HG03108 (cell line): Measurements from ENCODE around the gene TNNI3.

Experiments
- ATAC-seq: cut with Tn5 transposase; IDR thresholded peaks from one replicate; pipeline ENCODE4 v1.9.1; 2021; ENCODE audit warnings: moderate library complexity; ENCODE audit not compliant: unreplicated experiment

TNNI3 gene

DNA sequence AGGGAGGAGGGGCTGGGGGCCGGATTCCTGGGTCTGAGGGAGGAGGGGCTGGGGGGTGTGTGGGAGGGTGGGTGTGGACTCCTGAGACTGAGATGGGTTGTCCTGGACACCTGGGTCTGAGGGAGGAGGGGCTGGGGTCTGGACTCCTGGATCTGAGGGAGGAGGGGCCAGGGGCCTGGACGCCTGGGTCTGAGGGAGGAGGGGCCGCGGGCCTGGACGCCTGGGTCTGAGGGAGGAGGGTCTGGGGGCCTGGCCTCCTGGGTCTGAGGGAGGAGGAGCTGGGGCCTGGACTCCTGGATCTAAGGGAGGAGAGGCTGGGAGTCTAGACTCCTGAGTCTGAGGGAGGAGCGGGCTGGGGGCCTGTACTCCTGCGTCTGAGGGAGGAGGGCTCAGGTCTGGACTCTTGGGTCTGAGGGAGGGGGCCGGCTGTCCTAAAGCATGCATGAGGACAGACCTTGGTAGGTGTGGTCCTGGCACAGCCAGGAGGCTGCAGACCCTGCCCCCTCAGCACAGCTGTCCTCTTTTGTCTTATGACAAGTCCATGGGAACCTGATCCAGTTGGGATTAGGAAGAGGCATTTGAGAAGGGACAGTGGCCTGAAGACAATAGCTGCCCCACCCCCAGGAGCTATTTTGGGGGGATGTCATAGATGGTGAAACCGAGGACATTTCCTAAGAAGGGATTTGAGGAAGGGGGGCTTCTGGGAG, 9.8 kb downstream of the TNNI3 start:
- no peak for ATAC-seq

DNA sequence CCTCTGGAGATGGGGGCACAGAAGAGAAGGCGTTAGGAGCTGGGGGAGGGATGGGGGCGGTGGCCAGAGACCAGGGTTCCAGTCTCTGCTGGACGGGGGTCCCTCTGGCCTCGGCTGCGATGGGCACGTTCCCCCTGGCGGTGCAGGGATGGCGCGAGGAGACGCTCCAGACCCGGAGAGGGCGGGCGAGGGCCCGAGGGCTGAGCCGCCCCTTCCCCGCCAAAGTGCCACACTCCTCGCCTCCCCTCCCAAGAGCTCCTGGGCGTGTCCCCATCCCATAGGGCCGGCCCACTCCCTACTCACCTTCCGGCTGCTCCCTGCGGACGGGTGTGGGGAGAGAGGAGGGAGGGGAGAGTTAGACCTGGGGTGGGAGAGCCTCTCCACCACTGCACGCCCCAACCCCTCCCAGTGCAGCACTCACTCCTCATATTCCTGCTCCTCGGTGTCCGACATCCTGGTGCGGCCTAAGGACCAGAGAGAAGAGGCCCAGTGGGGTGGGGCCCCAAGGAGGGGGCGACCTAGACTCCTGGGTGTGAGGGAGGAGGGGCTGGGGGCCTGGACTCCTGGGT, 10.7 kb downstream of the TNNI3 start:
- no peak for ATAC-seq

DNA sequence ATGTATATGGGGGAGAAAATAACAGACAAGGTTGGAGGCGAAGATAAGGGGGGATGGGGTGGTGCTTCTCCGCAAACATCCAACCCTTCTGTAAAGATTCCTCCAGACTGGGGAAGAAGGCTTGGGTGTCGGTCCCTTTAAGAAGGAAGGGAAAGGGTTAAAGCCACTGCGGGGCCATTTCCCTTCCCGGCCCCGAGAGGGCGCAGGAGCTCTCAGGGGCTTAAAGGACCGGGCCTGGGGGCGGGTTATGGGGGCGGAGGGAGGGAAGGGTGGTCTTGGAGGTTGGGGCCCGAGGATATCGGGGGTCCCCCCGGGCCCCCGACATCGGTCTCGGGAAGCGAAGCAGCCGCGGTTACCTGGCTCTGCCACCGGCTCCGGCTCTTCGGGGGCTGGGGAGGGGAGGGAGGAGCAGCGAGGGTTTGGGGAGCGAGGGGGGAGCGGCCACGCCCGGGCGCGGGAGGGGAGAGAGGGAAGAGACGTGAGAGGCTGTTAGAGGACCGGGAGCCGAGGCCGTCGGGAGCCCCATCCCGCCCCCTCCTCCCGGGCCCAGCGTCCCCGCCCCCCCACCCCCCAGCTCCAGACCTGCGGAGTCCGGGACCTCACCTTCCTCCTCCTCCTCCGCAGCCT, 11.3 kb downstream of the TNNI3 start:
- ATAC-seq = no peak

DNA sequence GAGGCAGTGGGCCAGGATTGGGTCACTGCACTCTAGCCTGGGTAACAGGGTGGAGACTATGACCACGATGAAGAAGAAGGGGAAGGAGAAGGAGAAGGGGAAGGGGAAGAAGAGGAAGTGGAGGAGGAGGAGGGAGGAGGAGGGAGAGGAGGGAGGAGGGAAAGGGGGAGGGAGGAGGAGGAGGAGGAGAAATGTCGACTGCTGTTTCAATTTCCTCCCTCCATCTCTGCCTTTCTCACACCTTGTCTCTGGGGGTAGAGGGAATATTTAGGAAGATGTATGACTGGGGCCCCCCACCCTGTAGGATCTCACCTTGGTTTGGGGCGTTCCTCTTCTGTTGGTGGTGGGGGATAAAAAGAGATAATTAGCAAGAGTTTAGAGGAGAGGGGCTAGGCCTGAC, 12.3 kb downstream of the TNNI3 start:
- no peak for ATAC-seq

DNA sequence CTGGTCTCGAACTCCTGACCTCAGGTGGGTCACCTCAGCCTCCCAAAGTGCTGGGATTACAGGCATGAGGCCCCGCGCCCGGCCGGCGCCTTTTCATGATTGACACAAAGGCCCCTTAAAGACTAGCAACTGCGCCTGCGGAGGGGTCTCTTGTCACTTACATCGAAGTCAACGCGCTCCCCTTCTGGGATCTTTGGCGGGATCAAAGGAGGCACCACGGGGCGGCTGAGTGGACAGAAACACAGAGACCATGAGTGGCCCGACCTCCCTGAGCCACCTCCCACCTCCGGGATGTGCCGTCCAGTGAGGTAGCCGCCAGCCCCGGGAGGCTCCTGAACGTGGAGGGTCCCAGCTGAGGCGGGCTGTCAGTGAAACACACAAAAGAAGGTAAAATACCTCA, 15.8 kb downstream of the TNNI3 start:
- ATAC-seq = no peak

DNA sequence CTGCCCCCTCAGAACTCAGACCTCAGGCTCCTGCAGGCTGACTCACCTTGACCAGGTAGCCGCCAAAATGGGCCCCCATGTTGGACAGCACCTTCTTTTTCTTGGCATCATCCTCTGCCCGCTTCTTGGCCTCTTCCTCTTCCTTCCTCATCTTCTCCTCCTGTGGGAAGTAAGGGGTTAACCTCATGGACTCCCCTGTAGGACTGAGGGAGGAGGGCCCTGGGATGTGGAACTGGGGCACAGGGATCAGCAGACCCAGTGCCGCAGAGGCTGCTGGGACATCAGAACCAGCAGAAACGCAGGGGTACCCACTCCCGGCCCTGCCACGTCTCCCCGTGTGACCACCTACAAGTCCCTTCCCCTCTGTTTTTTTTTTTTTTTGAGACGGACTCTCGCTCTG, 19.6 kb downstream of the TNNI3 start:
- no peak for ATAC-seq

DNA sequence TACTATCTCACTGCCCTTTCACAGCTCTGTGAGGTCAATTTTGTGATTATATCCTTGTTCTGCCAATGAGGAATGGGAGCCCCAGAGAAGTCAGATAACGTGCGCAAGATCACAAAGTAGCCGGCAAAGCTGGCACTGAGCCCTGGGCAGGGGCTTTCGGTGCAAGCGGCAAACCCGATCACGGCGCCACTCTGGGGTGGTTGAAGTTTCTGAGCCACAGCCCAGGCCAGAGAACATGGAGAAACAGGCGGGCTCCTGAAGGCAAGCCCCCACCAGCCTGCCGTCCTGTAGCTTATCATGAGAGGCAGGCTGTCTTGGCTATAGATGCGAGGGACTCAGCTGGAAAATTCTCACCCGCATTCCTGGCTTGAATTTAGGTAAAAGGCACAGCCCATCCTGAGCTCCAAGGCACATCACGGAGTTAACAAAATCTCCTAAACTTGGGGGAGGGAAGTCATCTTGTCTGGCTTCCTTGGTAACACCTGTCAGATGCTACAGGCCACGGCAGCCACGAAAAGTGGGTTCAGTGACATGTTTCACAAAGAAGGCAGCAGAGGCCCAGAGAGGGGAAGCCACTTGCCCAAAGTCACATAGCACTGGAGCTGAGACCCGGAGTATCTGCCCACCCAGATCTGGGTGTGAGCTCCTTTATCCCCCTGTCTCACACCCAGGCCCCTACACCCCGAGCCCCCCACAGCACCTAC, 21.0 kb downstream of the TNNI3 start:
- no peak for ATAC-seq

DNA sequence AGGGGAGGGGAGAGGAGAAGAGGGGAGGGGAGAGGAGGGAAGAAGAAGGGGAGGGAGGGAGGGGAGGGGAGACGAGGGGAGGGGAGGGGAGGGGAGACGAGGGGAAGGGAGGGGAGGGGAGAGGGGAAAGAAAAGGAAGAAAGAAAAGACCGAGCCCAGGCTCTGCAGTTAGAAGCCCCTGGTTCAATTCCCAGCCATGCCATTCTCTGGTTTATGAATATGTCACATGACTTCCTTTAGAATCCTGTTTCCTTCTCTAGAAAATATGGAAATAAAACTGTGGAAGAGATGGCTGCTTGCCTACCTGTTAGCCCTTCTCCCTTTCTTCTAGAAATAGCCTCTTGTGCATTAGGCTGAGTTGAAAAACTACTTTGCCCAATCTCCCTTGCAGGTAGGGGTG, 22.8 kb downstream of the TNNI3 start:
- no peak for ATAC-seq

DNA sequence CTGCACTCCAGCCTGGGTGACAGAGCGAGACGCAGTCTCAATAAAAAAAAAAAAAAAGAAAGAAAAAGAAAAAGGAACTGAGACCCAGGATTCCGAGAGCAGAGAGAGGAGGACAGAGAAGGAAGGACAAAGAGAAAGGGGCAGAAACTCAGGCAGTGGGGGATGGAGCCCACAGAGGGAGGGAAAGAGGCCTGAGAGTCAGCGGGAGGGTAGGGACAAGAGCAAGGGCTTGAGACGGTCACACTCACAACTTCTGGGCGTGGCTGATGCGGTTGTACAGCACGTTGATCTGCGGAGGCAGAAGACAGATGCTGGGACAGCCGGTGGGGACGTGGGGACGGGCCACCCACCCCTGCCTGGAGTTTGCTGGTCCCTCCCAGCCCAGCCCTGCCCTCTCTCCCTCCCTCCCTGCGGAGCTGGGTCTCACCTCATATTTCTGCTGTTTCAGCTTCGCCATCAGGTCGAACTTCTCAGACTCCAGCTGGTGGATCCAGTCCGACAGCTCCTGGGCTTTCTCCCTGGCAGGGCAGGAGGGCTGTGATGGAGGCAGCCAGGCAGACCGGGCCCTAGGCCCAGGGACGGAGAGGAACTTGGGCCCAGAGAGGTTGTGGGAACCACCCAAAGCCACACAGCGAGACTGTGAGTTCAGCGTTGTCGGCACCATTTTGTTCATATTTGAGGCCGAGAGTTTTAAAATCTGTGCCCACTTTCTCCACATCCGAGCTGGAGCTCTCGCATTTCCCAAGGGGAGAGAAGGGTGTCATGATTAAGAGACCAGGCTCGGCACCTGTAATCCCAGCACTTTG, 23.7 kb downstream of the TNNI3 start:
- no peak for ATAC-seq

DNA sequence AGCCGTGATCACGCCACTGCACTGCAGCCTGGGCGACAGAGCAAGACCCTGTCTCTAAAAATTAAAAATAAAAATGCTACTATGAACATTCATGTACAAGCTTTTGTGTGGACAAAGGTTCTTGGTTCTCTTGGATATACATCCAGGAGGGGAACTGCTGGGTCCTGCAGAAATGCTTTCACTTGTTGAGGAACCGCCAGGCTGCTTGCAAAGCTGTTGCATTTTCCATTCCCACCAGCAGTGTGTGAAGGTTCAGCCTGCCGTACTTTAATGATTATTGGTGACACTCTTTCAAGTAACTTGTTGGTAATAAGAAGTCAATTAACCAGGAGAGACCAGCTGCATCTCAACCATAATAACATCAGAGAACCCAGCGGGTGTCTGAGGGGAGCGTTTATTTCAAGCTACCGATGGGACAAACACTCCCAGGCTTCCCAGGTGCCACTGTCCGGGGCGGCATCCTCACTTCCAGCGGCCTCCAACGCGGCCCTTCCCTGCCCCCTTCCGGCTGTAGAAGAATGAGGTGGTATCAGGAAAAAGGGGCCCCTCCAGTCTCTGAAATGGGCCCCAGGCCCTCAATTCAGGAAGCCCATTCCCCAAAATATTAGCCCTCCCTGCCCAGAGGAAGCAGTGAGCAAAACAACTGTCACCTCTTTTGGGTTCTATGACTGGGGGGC, 24.9 kb downstream of the TNNI3 start:
- ATAC-seq = no peak

DNA sequence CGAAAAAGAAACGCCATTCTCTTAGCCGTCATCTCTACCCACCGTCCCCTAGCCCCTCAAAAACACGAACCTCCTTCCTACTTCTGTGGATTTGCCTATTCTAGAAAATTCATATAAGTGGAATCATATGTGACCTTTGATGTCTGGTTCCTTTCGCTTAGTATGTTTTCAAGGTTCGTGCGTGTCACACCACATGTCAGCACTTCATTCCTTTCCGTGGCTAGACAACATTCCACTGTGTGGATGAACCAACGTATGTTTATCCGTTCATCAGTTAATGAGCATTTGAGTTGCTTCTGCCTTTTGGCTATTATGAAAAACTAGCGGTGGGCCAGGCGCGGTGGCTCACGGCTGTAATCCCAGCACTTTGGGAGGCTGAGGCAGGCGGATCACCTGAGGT, 26.1 kb downstream of the TNNI3 start:
- ATAC-seq = no peak

DNA sequence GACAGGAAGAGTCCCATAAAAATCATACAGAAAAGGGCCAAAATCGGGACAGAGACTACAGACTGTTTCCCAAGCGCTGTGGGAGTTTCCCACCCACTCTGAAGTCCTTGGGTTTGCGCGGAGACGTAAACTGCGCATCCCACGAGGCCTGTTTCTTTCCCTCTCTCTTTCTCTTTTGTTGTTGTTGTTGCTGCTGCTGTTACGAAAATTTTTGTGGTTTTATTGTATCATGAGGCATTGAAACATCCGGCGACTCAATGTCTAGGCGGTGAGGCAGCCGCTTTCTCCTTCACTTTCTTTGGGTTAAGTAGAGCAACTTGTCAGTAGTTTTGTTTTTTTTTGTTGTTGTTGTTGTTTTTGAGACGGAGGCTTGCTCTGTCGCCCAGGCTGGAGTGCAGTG, 38.5 kb downstream of the TNNI3 start:
- no peak for ATAC-seq

DNA sequence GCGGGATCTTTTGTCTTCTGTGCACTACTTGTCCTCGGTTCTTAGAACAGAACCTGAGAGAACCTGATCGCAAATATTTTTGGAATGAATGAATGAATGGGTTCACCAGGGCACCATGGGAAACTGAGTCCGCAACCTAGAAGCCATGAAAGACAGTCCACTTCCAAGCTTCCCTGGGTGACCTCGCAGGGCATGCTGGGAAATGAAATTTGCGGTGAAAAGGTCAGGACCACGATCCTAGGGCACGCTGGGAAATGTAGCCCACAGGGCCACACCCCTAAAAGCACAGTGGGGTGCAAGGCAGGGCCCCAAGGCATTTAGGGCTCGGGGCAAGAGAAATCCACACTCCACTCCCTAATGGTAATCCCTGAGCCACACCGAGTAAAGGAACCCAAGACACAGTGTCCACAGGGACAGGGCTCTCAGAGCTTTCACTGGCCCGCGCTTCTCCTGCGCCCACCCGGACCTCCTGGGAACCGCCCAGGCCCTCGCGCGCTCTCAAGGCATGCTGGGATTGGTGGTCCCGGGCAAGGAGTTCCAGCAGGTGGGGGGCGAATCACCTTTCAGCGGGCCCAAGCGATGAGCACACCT, 39.0 kb downstream of the TNNI3 start:
- no peak for ATAC-seq

DNA sequence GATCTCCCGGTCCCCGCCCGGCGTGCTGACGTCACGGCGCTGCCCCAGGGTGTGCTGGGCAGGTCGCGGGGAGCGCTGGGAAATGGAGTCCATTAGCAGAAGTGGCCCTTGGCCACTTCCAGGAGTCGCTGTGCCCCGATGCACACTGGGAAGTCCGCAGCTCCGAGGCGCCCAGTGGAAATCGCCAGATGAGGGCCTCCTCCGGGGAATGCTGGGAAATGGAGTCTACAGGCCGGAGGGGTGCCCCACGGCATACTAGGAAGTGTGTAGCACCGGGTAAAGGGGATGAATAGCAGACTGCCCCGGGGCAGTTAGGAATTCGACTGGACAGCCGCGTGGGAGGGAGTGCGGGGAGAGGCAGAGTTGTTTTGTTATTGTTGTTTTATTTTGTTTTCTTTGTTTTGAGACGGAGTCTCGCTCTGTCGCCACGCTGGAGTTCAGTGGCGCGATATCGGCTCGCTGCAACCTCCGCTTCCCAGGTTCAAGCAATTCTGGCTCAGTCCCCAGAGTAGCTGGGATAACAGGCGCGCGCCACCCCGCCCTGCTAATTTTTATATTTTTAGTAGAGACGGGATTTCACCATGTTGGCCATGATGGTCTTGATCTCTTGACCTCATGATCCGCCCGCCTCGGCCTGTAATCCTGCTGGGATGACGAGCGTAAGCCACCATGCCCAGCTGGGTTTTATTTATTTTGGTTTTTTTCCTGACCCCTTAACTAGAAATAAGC, 39.7 kb downstream of the TNNI3 start:
- peak; percentile 83 for ATAC-seq

DNA sequence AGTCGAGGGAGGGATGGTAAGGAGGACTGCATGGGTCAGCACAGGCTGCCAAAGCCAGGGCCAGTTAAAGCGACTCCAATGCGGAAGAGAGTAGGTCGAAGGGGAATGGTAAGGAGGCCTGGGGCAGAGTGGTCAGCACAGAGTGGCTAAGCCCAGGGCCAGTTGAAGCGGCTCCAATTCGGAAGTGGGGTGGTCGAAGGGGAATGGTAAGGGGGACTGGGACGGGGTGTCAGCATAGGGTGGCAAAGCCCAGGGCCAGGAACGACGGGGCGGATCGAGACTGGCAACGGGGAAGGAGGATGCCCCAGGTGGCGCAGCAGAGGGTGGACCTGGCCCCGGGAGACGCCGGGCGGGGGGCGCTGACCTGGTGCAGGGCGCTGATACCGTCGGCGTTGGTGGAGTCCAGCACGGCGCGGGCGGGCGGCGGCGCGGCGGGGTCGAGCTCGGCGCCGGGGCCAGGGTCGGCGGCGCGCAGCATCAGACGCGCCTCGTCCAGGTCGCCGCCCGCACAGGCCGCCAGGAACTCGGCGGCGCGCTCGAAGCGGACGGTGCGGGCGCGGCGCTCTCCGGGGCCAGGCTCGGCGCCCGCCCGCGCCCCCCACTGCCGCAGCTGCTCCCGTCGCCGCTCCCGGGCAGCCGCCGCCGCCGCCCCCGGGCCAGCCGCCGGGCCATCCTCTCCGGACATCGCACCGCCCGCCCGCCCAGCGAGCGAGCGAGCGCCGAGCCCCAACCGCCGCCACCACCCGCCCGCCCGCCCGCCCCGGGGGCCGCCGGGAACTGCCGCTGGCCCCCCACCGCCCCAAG, 40.5 kb downstream of the TNNI3 start, which contains the start of gene PPP1R12C:
PPP1R12C (minus strand) TSS at position 779 of the 804 bp plus-strand sequence; CDS start at position 685, 94 bp downstream.
- ATAC-seq = no peak

DNA sequence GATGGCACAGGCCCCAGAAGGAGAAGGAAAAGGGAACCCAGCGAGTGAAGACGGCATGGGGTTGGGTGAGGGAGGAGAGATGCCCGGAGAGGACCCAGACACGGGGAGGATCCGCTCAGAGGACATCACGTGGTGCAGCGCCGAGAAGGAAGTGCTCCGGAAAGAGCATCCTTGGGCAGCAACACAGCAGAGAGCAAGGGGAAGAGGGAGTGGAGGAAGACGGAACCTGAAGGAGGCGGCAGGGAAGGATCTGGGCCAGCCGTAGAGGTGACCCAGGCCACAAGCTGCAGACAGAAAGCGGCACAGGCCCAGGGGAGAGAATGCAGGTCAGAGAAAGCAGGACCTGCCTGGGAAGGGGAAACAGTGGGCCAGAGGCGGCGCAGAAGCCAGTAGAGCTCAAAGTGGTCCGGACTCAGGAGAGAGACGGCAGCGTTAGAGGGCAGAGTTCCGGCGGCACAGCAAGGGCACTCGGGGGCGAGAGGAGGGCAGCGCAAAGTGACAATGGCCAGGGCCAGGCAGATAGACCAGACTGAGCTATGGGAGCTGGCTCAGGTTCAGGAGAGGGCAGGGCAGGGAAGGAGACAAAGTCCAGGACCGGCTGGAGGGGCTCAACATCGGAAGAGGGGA, 41.2 kb downstream of the TNNI3 start:
- no peak for ATAC-seq

DNA sequence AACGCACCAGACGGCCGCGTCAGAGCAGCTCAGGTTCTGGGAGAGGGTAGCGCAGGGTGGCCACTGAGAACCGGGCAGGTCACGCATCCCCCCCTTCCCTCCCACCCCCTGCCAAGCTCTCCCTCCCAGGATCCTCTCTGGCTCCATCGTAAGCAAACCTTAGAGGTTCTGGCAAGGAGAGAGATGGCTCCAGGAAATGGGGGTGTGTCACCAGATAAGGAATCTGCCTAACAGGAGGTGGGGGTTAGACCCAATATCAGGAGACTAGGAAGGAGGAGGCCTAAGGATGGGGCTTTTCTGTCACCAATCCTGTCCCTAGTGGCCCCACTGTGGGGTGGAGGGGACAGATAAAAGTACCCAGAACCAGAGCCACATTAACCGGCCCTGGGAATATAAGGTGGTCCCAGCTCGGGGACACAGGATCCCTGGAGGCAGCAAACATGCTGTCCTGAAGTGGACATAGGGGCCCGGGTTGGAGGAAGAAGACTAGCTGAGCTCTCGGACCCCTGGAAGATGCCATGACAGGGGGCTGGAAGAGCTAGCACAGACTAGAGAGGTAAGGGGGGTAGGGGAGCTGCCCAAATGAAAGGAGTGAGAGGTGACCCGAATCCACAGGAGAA, 42.0 kb downstream of the TNNI3 start:
- no peak for ATAC-seq
